ENCODE measurements around the gene ANKRD13A.

GRCh38 chr12:109998241-109998903, 858 bp upstream of the ANKRD13A start:
- TF ChIP-seq POLR2A (IDR thresholded peaks at IDR 0.05): no peak
- TF ChIP-seq, protein P1, sequence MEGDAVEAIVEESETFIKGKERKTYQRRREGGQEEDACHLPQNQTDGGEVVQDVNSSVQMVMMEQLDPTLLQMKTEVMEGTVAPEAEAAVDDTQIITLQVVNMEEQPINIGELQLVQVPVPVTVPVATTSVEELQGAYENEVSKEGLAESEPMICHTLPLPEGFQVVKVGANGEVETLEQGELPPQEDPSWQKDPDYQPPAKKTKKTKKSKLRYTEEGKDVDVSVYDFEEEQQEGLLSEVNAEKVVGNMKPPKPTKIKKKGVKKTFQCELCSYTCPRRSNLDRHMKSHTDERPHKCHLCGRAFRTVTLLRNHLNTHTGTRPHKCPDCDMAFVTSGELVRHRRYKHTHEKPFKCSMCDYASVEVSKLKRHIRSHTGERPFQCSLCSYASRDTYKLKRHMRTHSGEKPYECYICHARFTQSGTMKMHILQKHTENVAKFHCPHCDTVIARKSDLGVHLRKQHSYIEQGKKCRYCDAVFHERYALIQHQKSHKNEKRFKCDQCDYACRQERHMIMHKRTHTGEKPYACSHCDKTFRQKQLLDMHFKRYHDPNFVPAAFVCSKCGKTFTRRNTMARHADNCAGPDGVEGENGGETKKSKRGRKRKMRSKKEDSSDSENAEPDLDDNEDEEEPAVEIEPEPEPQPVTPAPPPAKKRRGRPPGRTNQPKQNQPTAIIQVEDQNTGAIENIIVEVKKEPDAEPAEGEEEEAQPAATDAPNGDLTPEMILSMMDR (IDR thresholded peaks at IDR 0.05): no peak
